Measurements from ENCODE around the gene HTR4. TPM values are rescaled to one million over a fixed set of nuclear protein-coding genes. Genes with fewer than 3 reads are reported as not detected.
"Not testable (repeated sequence)": the region's sequence is repeated elsewhere in the genome, so short reads cannot be mapped to it uniquely, and the experiment has no call there.

The HTR4 gene
- total RNA-seq, 1 donor from 2014 or later: not detected

- no peaks in the 10 kb centered on the region for H3K4me1 Mint-ChIP-seq (ENCODE audit: low read depth)
- H3K36me3 Mint-ChIP-seq (ENCODE audit: insufficient read depth): no peaks in the 10 kb centered on the region
- no peak for DNase-seq (ENCODE audit: low spot score, unreplicated experiment)
- no peak overlapping the region for H3K4me3 Mint-ChIP-seq (ENCODE audit: low read depth)
- no peak for TF ChIP-seq CTCF (IDR thresholded peaks at IDR 0.05; ENCODE audit: unreplicated experiment)
- peaks cover 8% of the 10 kb centered on the region for H3K9me3 Mint-ChIP-seq (ENCODE audit: low read depth)
- H3K27me3 Mint-ChIP-seq: peaks cover 6% of the 10 kb centered on the region
- H3K27ac Mint-ChIP-seq: no peak overlapping the region
Observed at GRCh38 chr5:148541054-148541835, 113.1 kb downstream of the HTR4 start.

GRCh38 chr5:148540647-148541046, 113.7 kb downstream of the HTR4 start:
- H3K4me3 Mint-ChIP-seq (ENCODE audit: low read depth): no peak overlapping the region
- H3K9me3 Mint-ChIP-seq (ENCODE audit: low read depth): peaks cover 14% of the 10 kb centered on the region
- no peak overlapping the region for H3K27ac Mint-ChIP-seq
- peaks cover 6% of the 10 kb centered on the region for H3K27me3 Mint-ChIP-seq
- no peak for DNase-seq (ENCODE audit: low spot score, unreplicated experiment)
- no peaks in the 10 kb centered on the region for H3K4me1 Mint-ChIP-seq (ENCODE audit: low read depth)
- no peaks in the 10 kb centered on the region for H3K36me3 Mint-ChIP-seq (ENCODE audit: insufficient read depth)
- TF ChIP-seq CTCF (IDR thresholded peaks at IDR 0.05; ENCODE audit: unreplicated experiment): no peak

- no peaks in the 10 kb centered on the region for H3K36me3 Mint-ChIP-seq (ENCODE audit: insufficient read depth)
Observed at GRCh38 chr5:148539851-148540250, 114.5 kb downstream of the HTR4 start.

GRCh38 chr5:148535190-148535589, 119.1 kb downstream of the HTR4 start:
- no peak for DNase-seq (ENCODE audit: low spot score, unreplicated experiment)
- peaks cover 27% of the 10 kb centered on the region for H3K9me3 Mint-ChIP-seq (ENCODE audit: low read depth)
- H3K4me1 Mint-ChIP-seq (ENCODE audit: low read depth): no peaks in the 10 kb centered on the region
- no peak for TF ChIP-seq CTCF (IDR thresholded peaks at IDR 0.05; ENCODE audit: unreplicated experiment)
- no peaks in the 10 kb centered on the region for H3K27me3 Mint-ChIP-seq
- no peak overlapping the region for H3K4me3 Mint-ChIP-seq (ENCODE audit: low read depth)
- H3K36me3 Mint-ChIP-seq (ENCODE audit: insufficient read depth): peaks cover 1% of the 10 kb centered on the region
- H3K27ac Mint-ChIP-seq: no peak overlapping the region

More at GRCh38 chr5:148539851-148540250, 114.5 kb downstream of the HTR4 start:
- Mint-ChIP-seq H3K4me3 (ENCODE audit: low read depth) (no peak overlapping the region), H3K27ac (no peak overlapping the region), H3K27me3 (peaks cover 3% of the 10 kb centered on the region), H3K9me3 (ENCODE audit: low read depth) (peaks cover 19% of the 10 kb centered on the region), H3K4me1 (ENCODE audit: low read depth) (no peaks in the 10 kb centered on the region)
- no peak for TF ChIP-seq CTCF (IDR thresholded peaks at IDR 0.05; ENCODE audit: unreplicated experiment)
- DNase-seq (ENCODE audit: low spot score, unreplicated experiment): no peak

- H3K4me3 Mint-ChIP-seq (ENCODE audit: low read depth): no peak overlapping the region
- H3K27me3 Mint-ChIP-seq: no peaks in the 10 kb centered on the region
- peaks cover 27% of the 10 kb centered on the region for H3K9me3 Mint-ChIP-seq (ENCODE audit: low read depth)
- DNase-seq (ENCODE audit: low spot score, unreplicated experiment): no peak
- TF ChIP-seq CTCF (IDR thresholded peaks at IDR 0.05; ENCODE audit: unreplicated experiment): no peak
- peaks cover 5% of the 10 kb centered on the region for H3K36me3 Mint-ChIP-seq (ENCODE audit: insufficient read depth)
- no peaks in the 10 kb centered on the region for H3K4me1 Mint-ChIP-seq (ENCODE audit: low read depth)
- H3K27ac Mint-ChIP-seq: no peak overlapping the region
Observed at GRCh38 chr5:148532969-148533670, 121.2 kb downstream of the HTR4 start.

GRCh38 chr5:148529450-148529849, 124.9 kb downstream of the HTR4 start:
- not testable (repeated sequence) for H3K4me3 Mint-ChIP-seq (ENCODE audit: low read depth); H3K36me3 Mint-ChIP-seq (ENCODE audit: insufficient read depth); H3K27me3 Mint-ChIP-seq; DNase-seq (ENCODE audit: low spot score, unreplicated experiment); H3K4me1 Mint-ChIP-seq (ENCODE audit: low read depth); H3K27ac Mint-ChIP-seq
- peaks cover 14% of the 10 kb centered on the region for H3K9me3 Mint-ChIP-seq (ENCODE audit: low read depth)
